D721Med (cell line): ENCODE results near the gene ASB9.
A peak's percentile ranks its signal among the peaks of the same experiment; 100 is the strongest.

ENCODE experiments used
- DNase-seq: peaks from one replicate; pipeline ENCODE4 v3.0.0; 2011; ENCODE audit warnings: low spot score; ENCODE audit not compliant: insufficient read length
- FAIRE-seq: peaks from 2 replicates; lab custom pipeline; 2011; peaks lifted over from hg19 to GRCh38; lab: Jason Lieb, UNC
- TF ChIP-seq, protein P1 (sequence below): IDR thresholded peaks from 2 replicates; pipeline ENCODE4 v1.5.1; 2012; ENCODE audit warnings: mild to moderate bottlenecking, control low read depth; ENCODE audit not compliant: insufficient read depth; ENCODE audit errors: missing control alignments

ASB9 gene

DNA sequence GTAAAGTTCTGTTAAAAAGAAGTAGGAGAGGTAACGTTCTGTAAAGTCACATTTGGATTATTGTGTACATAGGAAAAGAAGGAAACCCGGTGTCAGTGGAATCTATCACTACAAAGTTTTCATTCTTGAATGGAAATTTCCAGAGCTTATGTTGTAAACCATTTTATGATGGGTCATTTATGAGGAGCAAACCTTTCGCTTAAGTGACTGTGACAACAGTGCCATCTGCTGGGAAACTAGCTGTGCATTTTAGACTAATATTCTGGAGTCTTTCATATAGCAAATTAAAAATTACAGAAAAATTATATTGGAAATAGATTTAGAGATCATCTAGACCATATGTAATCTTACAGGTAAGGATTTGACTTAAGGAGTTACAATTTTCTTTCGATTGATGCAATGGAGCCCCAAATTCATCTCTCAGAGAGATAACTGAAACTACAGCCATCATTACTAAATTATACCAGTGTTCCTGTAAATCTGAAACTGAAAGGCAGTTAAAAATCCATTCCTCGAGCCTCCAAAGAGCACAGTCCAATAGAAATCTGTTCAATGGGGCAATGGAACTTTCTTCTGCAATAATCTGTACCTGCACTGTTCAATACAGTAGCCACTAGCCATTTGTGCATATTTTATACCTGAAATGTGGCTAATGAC, 26.9 kb downstream of the ASB9 start:
- FAIRE-seq, result peak; percentile 61
- TF ChIP-seq, protein P1, sequence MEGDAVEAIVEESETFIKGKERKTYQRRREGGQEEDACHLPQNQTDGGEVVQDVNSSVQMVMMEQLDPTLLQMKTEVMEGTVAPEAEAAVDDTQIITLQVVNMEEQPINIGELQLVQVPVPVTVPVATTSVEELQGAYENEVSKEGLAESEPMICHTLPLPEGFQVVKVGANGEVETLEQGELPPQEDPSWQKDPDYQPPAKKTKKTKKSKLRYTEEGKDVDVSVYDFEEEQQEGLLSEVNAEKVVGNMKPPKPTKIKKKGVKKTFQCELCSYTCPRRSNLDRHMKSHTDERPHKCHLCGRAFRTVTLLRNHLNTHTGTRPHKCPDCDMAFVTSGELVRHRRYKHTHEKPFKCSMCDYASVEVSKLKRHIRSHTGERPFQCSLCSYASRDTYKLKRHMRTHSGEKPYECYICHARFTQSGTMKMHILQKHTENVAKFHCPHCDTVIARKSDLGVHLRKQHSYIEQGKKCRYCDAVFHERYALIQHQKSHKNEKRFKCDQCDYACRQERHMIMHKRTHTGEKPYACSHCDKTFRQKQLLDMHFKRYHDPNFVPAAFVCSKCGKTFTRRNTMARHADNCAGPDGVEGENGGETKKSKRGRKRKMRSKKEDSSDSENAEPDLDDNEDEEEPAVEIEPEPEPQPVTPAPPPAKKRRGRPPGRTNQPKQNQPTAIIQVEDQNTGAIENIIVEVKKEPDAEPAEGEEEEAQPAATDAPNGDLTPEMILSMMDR, result peak; percentile 51
- DNase-seq, result no peak

DNA sequence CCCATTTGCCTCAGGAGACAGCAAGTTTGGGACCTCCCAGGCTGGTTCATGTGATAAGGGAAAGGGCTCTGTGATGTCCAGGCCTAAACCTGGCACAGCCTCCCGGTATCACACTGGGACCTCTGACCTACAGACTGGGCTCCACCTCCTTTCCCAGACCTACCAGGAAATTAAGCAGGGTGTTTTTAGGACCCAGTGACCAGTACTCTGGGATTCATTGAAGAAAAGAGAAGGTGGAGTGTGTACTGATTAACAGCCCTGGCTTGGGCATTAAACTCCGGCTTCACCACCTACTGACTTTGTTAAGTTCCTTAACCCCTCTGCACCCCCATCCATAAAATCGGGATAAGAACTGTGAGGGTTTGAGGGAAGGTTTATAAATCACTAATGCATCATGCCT, 28.6 kb downstream of the ASB9 start:
- DNase-seq (no peak), FAIRE-seq (no peak)
- TF ChIP-seq, protein P1, result no peak

DNA sequence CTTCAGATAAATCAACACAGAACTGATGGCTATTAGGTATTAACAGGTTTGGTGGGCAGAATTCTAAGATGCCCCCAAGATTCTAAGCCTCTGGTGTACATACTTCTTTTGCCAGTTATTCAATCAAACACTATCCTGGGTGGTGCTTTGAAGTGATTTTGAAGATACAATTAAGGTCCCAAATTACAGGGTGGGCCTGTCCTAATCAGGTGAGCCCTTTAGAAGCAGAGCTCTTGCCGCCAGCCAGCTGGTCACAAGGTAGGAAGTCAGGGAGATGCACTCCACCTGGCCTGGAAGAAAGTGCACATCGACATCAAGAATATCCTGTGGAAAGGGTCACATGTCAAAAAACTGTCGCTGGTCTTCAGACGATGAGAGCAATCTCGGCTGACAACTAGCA, 29.5 kb downstream of the ASB9 start:
- FAIRE-seq (no peak), DNase-seq (no peak)
- TF ChIP-seq, protein P1, result no peak

DNA sequence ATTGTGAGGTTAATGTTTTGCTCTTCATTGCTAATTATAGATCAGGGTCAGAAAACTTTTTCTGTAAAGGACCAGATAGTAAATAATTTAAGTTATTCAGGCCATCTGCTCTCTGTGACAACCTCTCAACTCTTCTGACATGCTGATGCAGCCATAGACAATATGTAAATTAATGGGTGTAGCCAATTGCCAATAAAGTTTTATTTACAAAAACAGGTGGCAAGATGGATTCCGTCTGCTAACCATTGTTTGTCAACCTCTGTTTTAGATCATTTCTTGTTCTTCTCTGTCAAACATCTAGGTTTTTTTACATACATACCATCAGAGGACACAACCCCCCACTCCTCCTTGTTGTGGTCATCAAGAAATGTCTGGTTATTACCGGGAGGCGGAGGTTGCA, 33.7 kb downstream of the ASB9 start:
- DNase-seq, result no peak
- TF ChIP-seq, protein P1, result no peak
- no peak for FAIRE-seq

DNA sequence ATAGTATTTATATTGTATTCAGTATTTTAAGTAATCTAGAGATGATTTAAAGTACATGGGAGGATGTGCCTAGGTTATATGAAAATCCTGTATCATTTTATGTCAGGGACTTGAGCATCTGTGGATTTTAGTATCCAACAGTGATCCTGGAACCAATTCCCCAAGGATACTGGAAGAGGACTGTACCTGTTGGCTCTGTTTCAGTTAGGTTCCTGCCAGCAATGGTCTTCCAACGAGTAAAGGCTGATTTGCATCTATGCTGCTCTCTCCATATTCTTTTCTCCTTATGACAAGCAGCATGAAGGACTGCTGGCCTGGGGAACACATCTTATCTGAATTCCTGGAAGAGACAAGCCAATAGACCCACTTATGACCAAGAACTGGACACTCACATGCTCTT, 34.9 kb downstream of the ASB9 start:
- TF ChIP-seq, protein P1, result no peak
- FAIRE-seq (no peak), DNase-seq (no peak)

DNA sequence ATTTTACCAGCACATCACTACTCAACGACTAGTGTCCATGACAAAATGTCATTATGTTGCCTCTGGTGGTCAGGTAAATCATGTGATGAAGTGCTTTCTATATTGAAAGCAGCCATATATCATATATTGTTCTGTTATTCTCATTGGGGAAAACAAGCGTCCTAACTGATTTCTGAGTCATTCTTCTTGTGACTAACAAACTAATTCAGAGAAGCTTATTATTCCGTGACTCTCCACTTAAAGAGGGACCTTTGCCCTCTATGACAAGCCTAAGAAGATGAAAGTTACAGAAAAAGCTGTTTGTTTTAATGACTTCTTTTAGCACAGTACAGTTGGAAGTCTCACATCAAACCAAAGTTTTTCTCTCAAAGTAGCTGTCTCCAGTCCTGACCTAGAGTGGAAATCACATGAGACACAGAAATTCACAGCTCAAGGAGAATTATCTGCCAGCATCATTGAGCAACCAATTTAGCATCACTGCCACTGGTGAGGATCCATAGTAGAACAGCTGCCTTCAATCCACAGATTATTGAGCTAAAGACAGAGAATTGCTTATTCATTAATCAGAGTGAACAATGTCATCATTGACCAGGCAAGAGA, 36.4 kb downstream of the ASB9 start:
- DNase-seq, result no peak
- TF ChIP-seq, protein P1, result no peak

DNA sequence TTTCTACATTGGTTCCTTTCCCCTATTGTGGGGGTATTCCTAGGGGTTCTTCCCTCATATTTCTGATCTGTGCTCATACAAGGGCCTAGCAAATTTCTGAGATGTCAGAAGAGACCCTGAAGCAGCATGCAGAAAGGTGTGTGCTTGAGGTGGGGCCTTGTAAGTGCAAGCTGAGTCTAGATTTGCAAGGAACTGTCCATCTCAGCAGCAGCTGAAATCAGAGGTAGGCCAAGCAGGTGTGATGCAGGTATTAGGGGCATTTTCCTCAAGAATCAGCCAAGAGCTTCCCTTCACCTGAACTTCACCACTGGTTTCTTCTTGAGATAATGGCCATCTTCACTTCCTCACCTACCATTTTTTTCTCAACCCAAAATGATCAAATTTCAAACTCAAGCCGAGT, 45.1 kb downstream of the ASB9 start:
- FAIRE-seq, result no peak
- no peak for DNase-seq
- TF ChIP-seq, protein P1, result no peak

More for the DNA sequence above, 36.4 kb downstream of the ASB9 start:
- no peak for FAIRE-seq
